Activated naive CD8-positive, alpha-beta T cell (primary cell): ENCODE data around the gene YTHDC1.
"Not testable (repeated sequence)": the region's sequence is repeated elsewhere in the genome, so short reads cannot be mapped to it uniquely, and the experiment has no call there.

Experiments used
- H3K27ac Mint-ChIP-seq: one replicate; pipeline ENCODE4 v1.8.0; 2021; ENCODE audit warnings: mixed read lengths
- H3K27me3 Mint-ChIP-seq: one replicate; pipeline ENCODE4 v1.8.0; 2021; ENCODE audit warnings: mixed read lengths
- H3K36me3 Mint-ChIP-seq: one replicate; pipeline ENCODE4 v1.8.0; 2021; ENCODE audit warnings: mixed read lengths
- H3K4me1 Mint-ChIP-seq: one replicate; pipeline ENCODE4 v1.8.0; 2021; ENCODE audit warnings: low read depth, mixed read lengths
- H3K4me3 Mint-ChIP-seq: one replicate; pipeline ENCODE4 v1.8.0; 2021; ENCODE audit warnings: mild to moderate bottlenecking, mixed read lengths
- H3K9me3 Mint-ChIP-seq: one replicate; pipeline ENCODE4 v1.8.0; 2021; ENCODE audit warnings: low read depth, mixed read lengths

Gene YTHDC1

DNA sequence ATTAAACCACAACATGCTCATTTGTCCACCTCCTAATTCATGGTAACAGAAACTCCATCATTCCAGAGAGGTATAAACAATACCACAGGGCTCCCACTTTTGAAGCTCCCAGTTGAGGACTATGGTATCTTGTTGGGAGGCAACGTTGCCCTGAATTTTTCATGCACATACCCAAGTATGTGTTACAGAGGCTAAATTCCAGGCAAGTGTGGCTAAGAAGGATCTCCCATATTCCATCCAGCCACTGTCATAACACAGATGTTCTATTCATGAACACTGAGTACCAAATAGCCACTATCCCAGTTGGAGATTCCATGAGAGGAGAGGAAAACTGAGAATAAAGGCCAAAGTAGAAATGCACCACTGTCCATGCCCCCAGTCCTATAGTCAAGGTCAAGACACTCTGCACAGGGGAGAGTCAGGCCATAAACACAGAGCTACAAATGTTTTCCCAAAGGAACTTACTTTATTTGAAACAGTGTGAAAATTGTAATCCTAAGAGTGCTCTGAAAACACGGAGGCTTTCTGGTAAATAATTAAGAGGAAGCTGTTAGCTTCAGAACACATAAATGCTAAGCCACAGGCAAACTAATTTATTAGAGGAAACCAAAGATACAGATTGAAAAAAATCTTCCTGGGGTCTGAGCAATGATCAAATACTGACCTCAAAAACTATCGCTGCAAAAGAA is 62.0 kb downstream of the YTHDC1 start:
- H3K4me3 Mint-ChIP-seq = no peak overlapping the region
- H3K36me3 Mint-ChIP-seq = no peaks in the 10 kb centered on the region
- no peaks in the 10 kb centered on the region for H3K9me3 Mint-ChIP-seq

DNA sequence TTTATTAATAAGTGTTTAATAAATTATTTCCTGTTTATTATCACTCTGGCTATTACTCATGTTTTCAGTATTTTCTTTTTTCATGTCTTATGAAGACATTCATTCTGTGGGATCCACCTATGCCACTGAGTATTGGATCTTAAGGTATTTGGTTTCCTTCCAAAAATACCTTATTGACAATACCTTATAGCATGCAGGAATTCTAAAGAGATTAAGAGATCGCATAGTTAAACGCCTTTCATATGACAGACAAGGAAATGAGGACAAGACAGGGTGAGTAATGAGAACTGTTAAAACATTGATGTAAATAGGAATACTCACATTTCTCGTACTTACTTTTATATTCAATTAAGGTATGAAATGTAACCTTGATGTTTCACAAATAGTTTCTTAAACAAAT is 66.2 kb downstream of the YTHDC1 start:
- Mint-ChIP-seq H3K4me3 (no peak overlapping the region), H3K9me3 (no peaks in the 10 kb centered on the region), H3K36me3 (no peaks in the 10 kb centered on the region), H3K27ac (no peak overlapping the region), H3K27me3 (peaks cover 2% of the 10 kb centered on the region), H3K4me1 (no peaks in the 10 kb centered on the region)

More for the DNA sequence above, 62.0 kb downstream of the YTHDC1 start:
- Mint-ChIP-seq H3K27me3 (peaks cover 5% of the 10 kb centered on the region), H3K27ac (no peak overlapping the region), H3K4me1 (no peaks in the 10 kb centered on the region)

DNA sequence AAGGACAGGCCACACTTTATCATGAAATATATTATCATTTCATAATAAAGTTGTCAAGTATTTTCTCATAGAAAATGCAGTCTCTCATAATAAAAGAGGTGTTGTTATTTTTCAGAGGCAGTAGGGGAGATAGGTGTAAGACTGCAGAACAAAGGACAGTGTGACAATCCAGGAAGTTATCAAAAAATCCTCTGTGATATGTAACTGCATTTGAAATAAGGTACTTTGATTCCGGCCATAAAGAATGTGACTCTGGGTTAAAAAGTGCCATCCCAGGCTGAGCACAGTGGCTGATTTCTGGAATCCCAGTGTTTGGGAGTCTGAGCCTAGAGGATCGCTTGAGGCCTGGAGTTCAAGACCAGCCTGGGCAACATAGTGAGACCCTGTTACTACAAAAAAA is 66.8 kb downstream of the YTHDC1 start:
- Mint-ChIP-seq H3K27ac (no peak overlapping the region), H3K9me3 (no peaks in the 10 kb centered on the region), H3K27me3 (peaks cover 2% of the 10 kb centered on the region), H3K4me1 (no peaks in the 10 kb centered on the region), H3K4me3 (no peak overlapping the region), H3K36me3 (no peaks in the 10 kb centered on the region)

DNA sequence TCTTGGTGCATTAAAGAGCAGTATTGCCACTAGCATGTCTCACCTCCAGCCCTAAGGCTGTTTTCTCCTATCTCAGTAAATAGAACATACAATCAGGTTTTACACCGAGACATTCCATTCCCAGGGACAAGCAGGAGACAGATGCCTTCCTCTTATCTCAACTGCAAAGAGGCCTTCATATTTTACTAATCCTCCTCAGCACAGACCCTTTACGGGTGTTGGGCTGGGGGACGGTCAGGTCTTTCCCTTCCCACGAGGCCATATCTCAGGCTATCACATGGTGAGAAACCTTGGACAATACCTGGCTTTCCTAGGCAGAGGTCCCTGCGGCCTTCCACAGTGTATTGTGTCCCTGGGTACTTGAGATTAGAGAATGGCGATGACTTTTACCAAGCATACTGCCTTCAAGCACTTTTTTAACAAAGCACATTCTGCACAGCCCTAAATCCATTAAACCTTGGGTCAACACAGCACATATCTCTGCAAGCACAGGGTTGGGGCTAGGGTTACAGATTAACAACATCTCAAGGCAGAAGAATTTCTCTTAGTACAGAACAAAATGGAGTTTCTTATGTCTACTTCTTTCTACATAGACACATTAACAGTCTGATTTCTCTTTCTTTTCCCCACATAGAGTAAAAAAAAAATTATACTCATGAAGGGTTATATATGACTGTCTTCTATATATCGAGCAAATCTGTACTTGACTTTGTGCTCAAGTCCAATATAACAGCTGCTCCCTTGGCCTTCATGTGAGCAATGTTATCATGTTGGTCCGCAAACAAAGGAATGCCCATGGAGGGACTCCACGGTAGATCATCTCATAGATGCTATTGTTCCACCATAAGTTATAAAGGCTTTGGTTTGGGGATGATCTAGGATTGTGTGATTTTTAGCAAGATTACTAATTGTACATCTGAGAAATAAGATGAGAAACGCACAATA is 67.8 kb downstream of the YTHDC1 start:
- not testable (repeated sequence) for H3K27ac Mint-ChIP-seq, H3K4me1 Mint-ChIP-seq, H3K4me3 Mint-ChIP-seq, H3K27me3 Mint-ChIP-seq, H3K36me3 Mint-ChIP-seq, H3K9me3 Mint-ChIP-seq

DNA sequence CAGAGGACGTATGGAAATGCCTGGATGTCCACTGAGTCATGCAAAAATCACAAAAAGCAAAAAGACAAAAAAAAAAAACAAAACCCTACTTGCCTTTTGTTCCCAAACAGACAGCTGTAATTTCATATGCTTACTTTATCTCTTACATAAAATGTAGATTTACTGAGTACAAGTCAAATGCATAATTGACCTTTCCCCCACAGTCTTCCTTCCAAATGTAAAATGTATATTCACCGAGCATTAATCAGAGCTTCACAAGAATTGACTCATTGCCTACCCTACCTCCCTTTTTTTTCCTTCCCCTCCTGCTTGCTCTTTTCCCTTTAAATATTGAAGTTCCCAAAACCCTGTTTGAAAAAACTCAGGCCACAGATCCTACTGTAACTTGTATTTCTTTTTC is 71.9 kb downstream of the YTHDC1 start:
- no peaks in the 10 kb centered on the region for H3K36me3 Mint-ChIP-seq
- H3K27me3 Mint-ChIP-seq = peaks cover 1% of the 10 kb centered on the region
- no peaks in the 10 kb centered on the region for H3K4me1 Mint-ChIP-seq
- no peaks in the 10 kb centered on the region for H3K9me3 Mint-ChIP-seq
- H3K27ac Mint-ChIP-seq = no peak overlapping the region
- no peak overlapping the region for H3K4me3 Mint-ChIP-seq

DNA sequence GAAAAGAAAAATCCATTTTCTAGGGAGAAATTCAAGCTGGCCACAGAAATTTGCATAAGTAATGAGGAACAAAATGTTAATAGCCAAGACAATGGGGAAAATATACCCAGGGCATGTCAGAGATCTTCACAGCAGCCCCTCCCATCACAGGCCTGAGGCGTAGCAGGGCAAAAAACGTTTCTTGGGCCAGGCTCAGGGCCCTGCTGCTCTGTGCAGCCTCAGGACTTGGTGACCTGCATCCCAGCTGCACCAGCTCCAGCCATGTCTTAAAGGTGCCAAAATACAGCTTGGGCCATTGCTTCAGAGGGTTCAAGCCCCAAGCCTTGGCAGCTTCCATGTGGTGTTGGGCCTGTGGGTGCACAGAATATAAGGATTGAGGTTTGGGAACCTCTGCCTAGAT is 72.3 kb downstream of the YTHDC1 start:
- Mint-ChIP-seq H3K4me3 (no peak overlapping the region), H3K9me3 (no peaks in the 10 kb centered on the region)

DNA sequence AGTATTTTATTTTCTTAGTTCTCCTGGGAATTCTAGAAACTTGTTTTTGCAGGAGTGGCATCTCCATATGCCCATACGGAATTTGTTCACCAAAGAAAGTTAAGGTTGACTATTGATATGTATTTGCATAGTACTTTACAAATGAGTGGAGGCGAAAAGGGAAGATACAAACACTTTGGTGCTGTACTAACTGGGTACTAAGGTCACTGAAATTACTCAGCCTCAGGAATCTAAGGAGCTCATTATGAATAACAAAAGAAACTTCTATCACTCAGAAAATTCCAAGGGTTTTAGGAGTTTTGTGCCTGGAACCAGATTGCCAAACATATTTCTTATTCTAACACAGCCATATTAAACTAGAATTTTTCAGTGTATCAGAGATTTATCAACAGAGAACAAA is 77.0 kb downstream of the YTHDC1 start:
- Mint-ChIP-seq H3K27me3 (peaks cover 4% of the 10 kb centered on the region), H3K27ac (no peak overlapping the region), H3K4me1 (peaks cover 2% of the 10 kb centered on the region), H3K9me3 (no peaks in the 10 kb centered on the region), H3K4me3 (no peak overlapping the region), H3K36me3 (no peaks in the 10 kb centered on the region)

More for the DNA sequence above, 72.3 kb downstream of the YTHDC1 start:
- H3K27ac Mint-ChIP-seq = no peak overlapping the region
- H3K4me1 Mint-ChIP-seq = no peaks in the 10 kb centered on the region
- H3K36me3 Mint-ChIP-seq = no peaks in the 10 kb centered on the region
- peaks cover 3% of the 10 kb centered on the region for H3K27me3 Mint-ChIP-seq

DNA sequence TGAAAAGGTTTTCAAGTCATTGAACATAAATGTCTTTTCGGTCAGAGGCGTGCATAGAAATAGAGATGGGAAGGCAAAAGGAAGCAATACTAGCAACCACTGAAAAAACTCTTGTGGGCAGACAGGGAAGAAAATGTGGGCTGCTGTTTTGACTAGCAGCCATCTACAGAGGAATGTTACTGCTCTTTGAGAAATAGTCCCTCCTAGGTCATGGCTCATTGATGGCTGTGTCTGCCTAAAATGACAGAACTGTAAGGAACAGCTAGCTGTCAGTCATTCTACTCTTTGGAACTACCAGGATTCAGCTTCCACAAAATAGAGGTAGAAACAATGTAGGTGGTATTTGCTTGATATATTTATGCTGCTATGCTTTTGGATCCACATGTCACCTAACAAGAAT is 77.5 kb downstream of the YTHDC1 start:
- Mint-ChIP-seq H3K27me3 (peaks cover 4% of the 10 kb centered on the region), H3K4me3 (peak overlapping the region; percentile 1), H3K9me3 (no peaks in the 10 kb centered on the region), H3K27ac (no peak overlapping the region), H3K36me3 (no peaks in the 10 kb centered on the region), H3K4me1 (peaks cover 2% of the 10 kb centered on the region)

DNA sequence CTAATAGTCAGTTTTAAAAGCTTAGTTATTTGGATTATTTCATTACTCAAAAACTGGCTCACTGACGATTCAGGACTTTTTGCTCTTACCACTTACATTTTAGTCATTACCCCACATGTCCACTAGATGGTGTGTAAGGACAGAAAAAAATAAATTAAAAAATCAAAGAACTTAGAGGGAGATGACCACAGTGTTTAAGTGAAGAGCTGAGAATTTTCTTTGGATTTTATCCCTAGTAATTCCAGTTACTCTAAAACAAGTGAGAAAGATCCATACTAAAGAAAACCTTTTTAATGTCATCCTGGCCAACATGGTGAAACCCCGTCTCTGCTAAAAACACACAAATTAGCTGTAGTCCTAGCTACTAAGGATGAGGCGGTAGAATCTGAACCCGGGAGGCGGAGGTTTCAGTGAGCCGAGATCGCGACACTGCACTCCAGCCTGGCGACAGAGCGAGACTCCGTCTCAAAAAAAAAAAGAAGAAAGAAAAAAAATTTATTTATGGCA is 78.0 kb downstream of the YTHDC1 start:
- no peaks in the 10 kb centered on the region for H3K9me3 Mint-ChIP-seq
- H3K4me3 Mint-ChIP-seq = peak overlapping the region; percentile 1

DNA sequence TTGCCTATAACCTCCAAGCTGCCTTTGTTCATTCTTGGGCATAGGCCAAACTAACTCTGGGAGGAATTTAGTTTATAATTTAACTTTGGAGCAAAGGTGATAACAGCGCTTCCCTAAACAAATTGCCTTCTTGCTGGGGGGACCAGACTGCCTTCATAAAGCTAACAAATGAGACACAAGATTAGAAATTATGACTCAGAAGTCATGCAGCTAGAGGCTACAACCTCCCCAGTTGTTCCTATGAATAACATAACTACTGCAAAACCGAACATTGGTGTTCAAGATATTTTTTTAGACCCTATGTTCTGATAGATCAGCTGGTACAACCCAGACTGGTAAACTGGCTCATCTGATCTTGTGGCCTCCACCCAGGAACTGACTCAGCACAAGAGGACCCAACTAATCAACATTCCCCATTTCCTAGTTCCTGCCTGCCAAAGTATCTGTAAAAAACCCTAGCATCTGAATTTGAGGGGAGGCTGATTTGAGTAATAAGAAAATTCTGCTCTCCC is 82.4 kb downstream of the YTHDC1 start:
- H3K27me3 Mint-ChIP-seq = no peaks in the 10 kb centered on the region
- H3K36me3 Mint-ChIP-seq = peaks cover 2% of the 10 kb centered on the region
- H3K9me3 Mint-ChIP-seq = peaks cover 6% of the 10 kb centered on the region
- peaks cover 2% of the 10 kb centered on the region for H3K4me1 Mint-ChIP-seq
- no peak overlapping the region for H3K4me3 Mint-ChIP-seq
- H3K27ac Mint-ChIP-seq = no peak overlapping the region

More for the DNA sequence above, 78.0 kb downstream of the YTHDC1 start:
- no peaks in the 10 kb centered on the region for H3K36me3 Mint-ChIP-seq
- peaks cover 2% of the 10 kb centered on the region for H3K4me1 Mint-ChIP-seq
- peaks cover 4% of the 10 kb centered on the region for H3K27me3 Mint-ChIP-seq
- no peak overlapping the region for H3K27ac Mint-ChIP-seq

DNA sequence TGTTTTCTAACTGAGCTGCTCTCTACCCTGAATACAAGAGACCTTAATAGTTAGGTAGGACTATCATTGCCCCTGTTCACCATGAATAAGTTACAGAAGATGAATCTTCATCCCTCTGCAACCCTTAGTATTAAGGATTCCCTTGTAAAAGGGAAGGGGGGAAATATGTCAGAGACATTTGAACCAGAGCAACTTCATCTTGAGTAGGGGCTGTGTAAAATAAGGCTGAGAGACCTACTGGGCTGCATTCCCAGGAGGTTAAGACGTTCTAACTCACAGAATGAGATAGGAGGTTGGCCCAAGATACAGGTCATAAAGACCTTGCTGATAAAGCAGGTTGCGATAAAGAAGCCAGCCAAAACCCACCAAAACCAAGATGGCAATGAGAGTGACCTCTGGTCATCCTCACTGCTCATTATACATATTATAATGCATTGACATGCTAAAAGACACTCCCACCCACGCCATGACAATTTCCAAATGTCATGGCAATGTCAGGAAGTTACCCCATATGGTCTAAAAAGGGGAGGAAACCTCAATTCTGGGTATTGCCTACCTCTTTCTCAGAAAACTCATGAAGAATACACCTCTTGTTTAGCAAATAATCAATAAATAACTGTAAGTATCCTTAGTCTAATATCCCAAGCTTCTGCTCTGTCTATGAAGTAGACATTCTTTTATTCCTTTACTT is 84.9 kb downstream of the YTHDC1 start:
- peaks cover 6% of the 10 kb centered on the region for H3K9me3 Mint-ChIP-seq
- no peaks in the 10 kb centered on the region for H3K27me3 Mint-ChIP-seq
- no peak overlapping the region for H3K27ac Mint-ChIP-seq
- H3K36me3 Mint-ChIP-seq = peaks cover 2% of the 10 kb centered on the region
- H3K4me1 Mint-ChIP-seq = no peaks in the 10 kb centered on the region
- H3K4me3 Mint-ChIP-seq = no peak overlapping the region
